Suppressor macrophage (primary cell): ENCODE measurements around the gene NPPB.

Source experiments
- DNase-seq, 4 experiments: peaks; one replicate each; pipeline ENCODE4 v3.0.0-alpha.2; 2020 to 2022

NPPB gene

DNA sequence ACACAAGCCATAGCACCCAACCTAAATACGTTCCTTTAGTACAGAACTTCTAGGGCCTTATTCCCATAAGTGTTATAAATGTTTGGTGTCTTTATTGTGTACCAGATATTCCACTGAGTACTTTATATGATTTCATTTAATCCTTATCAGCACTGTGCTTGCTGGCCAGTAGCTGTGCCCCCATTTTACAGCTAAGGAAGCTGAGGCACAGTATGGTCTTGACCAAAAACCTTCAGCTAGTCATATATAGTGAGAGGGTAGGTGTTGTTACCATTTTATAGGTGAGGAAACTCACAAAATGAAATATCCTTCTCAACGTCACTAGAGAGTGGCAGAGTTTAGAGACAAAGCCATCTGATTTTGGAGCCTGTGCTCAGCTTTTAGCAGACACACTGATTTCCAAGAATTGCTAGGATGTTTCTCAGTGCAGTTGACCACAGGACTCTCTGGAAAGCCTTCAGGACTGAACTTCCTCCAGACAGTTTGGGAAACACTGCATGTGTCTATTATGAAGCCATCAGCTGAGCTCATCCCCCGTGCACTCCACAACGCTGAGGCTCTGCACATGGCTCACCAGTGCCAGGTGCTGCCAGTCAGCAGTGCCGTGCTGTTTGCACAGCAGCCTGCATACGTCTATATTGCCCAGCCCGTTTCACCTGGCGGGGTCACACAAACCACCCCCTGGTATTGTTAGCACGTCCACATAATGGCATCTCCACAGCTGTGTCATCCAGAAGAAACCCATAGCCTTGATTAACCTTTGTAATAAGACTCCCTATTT is 26.6 kb downstream of the NPPB start:
- DNase-seq: peak in 1 of 4 experiments; percentile 20

DNA sequence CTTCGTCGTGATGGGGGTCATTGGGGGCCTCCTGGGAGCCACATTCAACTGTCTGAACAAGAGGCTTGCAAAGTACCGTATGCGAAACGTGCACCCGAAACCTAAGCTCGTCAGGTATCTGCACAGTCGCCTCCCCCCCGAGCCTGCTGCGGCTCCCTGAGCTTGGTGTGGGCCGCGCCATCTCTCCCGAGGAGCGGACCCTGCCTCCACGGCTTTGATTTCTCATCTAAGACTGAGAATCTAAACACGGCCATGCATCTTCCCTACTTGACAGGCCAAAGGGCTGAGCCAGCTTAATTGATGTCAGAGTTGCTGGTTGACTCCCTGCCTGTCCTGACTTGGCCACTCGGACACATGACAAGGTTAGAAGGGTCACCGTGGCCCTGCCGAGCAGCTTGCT is 30.2 kb downstream of the NPPB start:
- no peak for DNase-seq

- DNase-seq: no peak
These were observed 31.8 kb downstream of the NPPB start for GRCh38 chr1:11826946-11827345.

GRCh38 chr1:11825131-11825530 is 33.6 kb downstream of the NPPB start:
- DNase-seq: no peak

GRCh38 chr1:11823366-11824137 is 35.2 kb downstream of the NPPB start:
- no peak for DNase-seq

GRCh38 chr1:11822091-11822490 is 36.7 kb downstream of the NPPB start:
- no peak for DNase-seq

DNA sequence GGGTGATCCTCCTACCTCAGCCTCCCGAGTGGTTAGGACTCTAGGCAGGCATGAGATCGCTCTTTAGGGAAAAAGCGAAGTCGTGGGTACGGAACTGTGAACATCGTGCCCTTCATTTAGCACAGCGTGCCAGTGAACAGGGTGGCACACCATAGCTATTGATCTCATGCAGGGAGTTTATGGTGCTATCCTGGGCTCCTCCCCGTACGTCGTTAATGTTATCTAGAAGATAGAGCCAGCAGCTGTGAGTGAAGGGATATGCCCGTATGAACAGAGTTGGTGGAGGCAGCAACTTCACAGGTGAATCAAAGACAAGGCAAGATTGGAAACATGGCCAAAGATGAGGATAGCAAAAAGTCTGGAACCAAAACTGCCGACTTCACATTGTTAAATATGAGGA is 41.6 kb downstream of the NPPB start:
- DNase-seq: no peak

DNA sequence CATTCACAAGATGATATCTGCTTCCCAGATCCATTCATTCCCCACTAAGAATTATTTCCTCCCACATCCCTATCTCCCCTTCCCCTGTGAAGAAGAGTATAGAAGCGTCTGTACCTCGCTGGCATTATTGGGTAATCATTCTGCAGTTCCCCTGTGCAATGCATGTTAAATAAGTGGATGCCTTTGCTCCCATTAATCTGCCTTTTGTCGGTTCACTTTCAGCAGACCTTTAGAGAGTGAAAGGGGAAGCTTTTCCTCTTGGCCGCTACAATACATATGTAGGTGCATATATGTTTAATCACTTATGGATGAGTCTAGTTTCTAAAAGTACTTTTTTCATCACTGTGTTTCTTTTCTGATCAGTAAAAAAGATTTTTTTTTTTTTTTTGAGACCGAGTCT is 45.7 kb downstream of the NPPB start:
- peak in 3 of 4 experiments; percentile 26 to 51 (median 47) for DNase-seq
